Endodermal cell (in vitro differentiated cells): ENCODE results near the gene RNF2. TPM values are rescaled to one million over a fixed set of nuclear protein-coding genes. Genes with fewer than 3 reads are reported as not detected.

Source experiments
- DNase-seq: peaks from one replicate; pipeline ENCODE4 v3.0.0-alpha.2; 2017
- H3K27ac ChIP-seq: 2 replicates; pipeline ENCODE4 v1.5.1; 2013; ENCODE audit warnings: mild to moderate bottlenecking, low read depth, low read length, moderate library complexity
- H3K27me3 ChIP-seq: 2 replicates; pipeline ENCODE4 v1.6.1; 2013; ENCODE audit warnings: mild to moderate bottlenecking, low read length, moderate library complexity; ENCODE audit not compliant: insufficient read depth, control insufficient read depth, poor library complexity, severe bottlenecking
- H3K36me3 ChIP-seq: 2 replicates; pipeline ENCODE4 v1.7.0; 2013; ENCODE audit warnings: mild to moderate bottlenecking, low read length, moderate library complexity; ENCODE audit not compliant: control insufficient read depth, insufficient read depth
- H3K4me1 ChIP-seq: one replicate; pipeline ENCODE4 v1.7.0; 2013; ENCODE audit warnings: low read length; ENCODE audit not compliant: control insufficient read depth, insufficient read depth
- H3K4me3 ChIP-seq: 2 replicates; pipeline ENCODE4 v1.5.1; 2013; ENCODE audit warnings: mild to moderate bottlenecking, low read length, moderate library complexity
- H3K9ac ChIP-seq: 2 replicates; pipeline ENCODE4 v1.6.1; 2013; ENCODE audit warnings: mild to moderate bottlenecking, low read length, moderate library complexity; ENCODE audit not compliant: poor library complexity, severe bottlenecking; ENCODE audit errors: extremely low read depth
- H3K9me3 ChIP-seq: 2 replicates; pipeline ENCODE4 v1.6.1; 2013; ENCODE audit warnings: mild to moderate bottlenecking, low read length, moderate library complexity; ENCODE audit not compliant: control insufficient read depth
- H3K27ac Mint-ChIP-seq: 2 replicates; pipeline ENCODE4 v1.8.0; 2020; ENCODE audit warnings: mixed read lengths
- H3K27me3 Mint-ChIP-seq: 2 replicates; pipeline ENCODE4 v1.8.0; 2021; ENCODE audit warnings: mild to moderate bottlenecking, mixed read lengths; ENCODE audit not compliant: insufficient read depth
- H3K36me3 Mint-ChIP-seq: 2 replicates; pipeline ENCODE4 v1.8.0; 2020; ENCODE audit warnings: low read depth, mixed read lengths
- H3K4me1 Mint-ChIP-seq: 2 replicates; pipeline ENCODE4 v1.8.0; 2020; ENCODE audit warnings: mixed read lengths
- H3K4me3 Mint-ChIP-seq: 2 replicates; pipeline ENCODE4 v1.8.0; 2020; ENCODE audit warnings: mild to moderate bottlenecking, moderate library complexity, mixed read lengths
- H3K9me3 Mint-ChIP-seq: 2 replicates; pipeline ENCODE4 v1.8.0; 2020; ENCODE audit warnings: mild to moderate bottlenecking, mixed read lengths
- CTCF ChIP-seq: fragments of 200-600 bp; sonication (generic); conservative IDR thresholded peaks from 2 replicates; pipeline ENCODE4 v1.5.0; 2021; ENCODE audit warnings: antibody characterized with exemption, mild to moderate bottlenecking
- WGBS, 2 experiments: methylation state at CpG; one replicate each; pipeline versions ENCODE4 v1.1.5 to v1.1.7; 2013; ENCODE audit warnings: missing lambda C conversion rate in 2 of 2, mixed read lengths in 1 of 2; ENCODE audit not compliant: insufficient coverage in 1 of 2, insufficient read length in 1 of 2; 5-methylcytosine and 5-hydroxymethylcytosine counted together
- total RNA-seq, 2 donors: library from RNA; stranded (reverse); fragmentation: NEBNext Ultra II Directional in 1 of 2; extraction: Animal tissue kit (Norgen Biotek cat#: 25700) in 1 of 2; gene quantifications; 2 replicates in 1 of 2; 3 replicates in 1 of 2; pipeline ENCODE4 v1.2.1, GENCODE V29; 2021

RNF2 gene
- total RNA-seq, 2 donors from 2014 or later = 61.1 to 66.9 TPM

- H3K4me1 Mint-ChIP-seq = no peaks in the 10 kb centered on the region
- H3K4me1 ChIP-seq = no peaks in the 10 kb centered on the region
- no peak for TF ChIP-seq CTCF
- H3K4me3 Mint-ChIP-seq = no peak overlapping the region
- H3K27ac Mint-ChIP-seq = no peak overlapping the region
- H3K4me3 ChIP-seq = no peak overlapping the region
- no peaks in the 10 kb centered on the region for H3K36me3 Mint-ChIP-seq
- H3K9ac ChIP-seq = no peak overlapping the region
- peaks cover 8% of the 10 kb centered on the region for H3K27me3 Mint-ChIP-seq
- no peak overlapping the region for H3K27ac ChIP-seq
- peaks cover 7% of the 10 kb centered on the region for H3K27me3 ChIP-seq
- H3K36me3 ChIP-seq = no peaks in the 10 kb centered on the region
- no peaks in the 10 kb centered on the region for H3K9me3 ChIP-seq
- 95% methylated on average over 1 of the region's 1 CpG; no CpG with 5 or more reads in 1 of the 2 experiments for WGBS, 2 experiments
- no peak for DNase-seq
- no peaks in the 10 kb centered on the region for H3K9me3 Mint-ChIP-seq
Measured at GRCh38 chr1:185035258-185035657, 10.1 kb upstream of the RNF2 start.

GRCh38 chr1:185038813-185039376 lies 6.5 kb upstream of the RNF2 start:
- Mint-ChIP-seq H3K27me3 (peaks cover 17% of the 10 kb centered on the region), H3K9me3 (no peaks in the 10 kb centered on the region), H3K4me3 (no peak overlapping the region), H3K36me3 (no peaks in the 10 kb centered on the region), H3K4me1 (no peaks in the 10 kb centered on the region), H3K27ac (no peak overlapping the region)
- WGBS, 2 experiments = 92 to 95% methylated on average over 5 to 6 of the region's 7 CpGs
- H3K36me3 ChIP-seq = no peaks in the 10 kb centered on the region
- no peak for DNase-seq
- H3K27me3 ChIP-seq = peaks cover 7% of the 10 kb centered on the region
- no peak overlapping the region for H3K27ac ChIP-seq
- H3K4me1 ChIP-seq = no peaks in the 10 kb centered on the region
- no peaks in the 10 kb centered on the region for H3K9me3 ChIP-seq
- no peak overlapping the region for H3K4me3 ChIP-seq
- TF ChIP-seq CTCF = no peak
- H3K9ac ChIP-seq = no peak overlapping the region

DNA sequence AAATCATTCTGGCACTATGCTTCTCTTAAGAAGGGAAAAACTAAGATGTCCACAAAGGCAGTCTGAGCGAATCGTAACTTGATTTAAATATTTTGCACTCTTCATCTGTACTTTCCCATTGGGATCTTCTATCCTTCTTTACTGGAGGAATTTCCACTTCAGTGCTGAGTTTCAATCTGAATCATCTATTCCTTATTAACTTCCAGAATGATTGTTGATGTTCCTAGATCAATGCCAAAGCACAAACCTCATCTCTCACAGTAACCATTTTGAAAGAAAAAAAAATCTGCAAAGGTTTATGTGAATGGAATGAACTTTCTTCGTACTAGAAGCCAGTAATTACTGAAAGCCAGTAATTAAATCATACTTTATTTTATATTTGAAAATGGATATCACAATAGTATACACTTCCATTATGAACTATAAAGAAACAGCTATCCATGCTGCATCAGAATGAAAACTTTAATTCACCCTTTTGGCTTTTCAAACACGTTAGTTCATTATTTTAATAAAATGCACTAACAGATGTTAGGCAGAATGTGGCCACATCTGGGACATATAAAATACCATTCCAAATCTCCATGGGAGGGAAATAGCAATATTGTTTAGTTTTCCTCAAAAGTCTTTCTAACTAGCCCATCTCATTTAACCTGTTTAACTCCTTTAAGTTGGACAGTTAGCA lies 5.5 kb upstream of the RNF2 start:
- 88 to 92% methylated on average over 3 of the region's 4 CpGs for WGBS, 2 experiments
- TF ChIP-seq CTCF = no peak

More for the DNA sequence above, 5.5 kb upstream of the RNF2 start:
- no peak overlapping the region for H3K4me3 ChIP-seq
- no peak overlapping the region for H3K27ac ChIP-seq
- H3K9ac ChIP-seq = no peak overlapping the region
- no peak overlapping the region for H3K4me3 Mint-ChIP-seq
- no peaks in the 10 kb centered on the region for H3K4me1 ChIP-seq
- peaks cover 7% of the 10 kb centered on the region for H3K27me3 ChIP-seq
- H3K9me3 Mint-ChIP-seq = no peaks in the 10 kb centered on the region
- H3K36me3 Mint-ChIP-seq = no peaks in the 10 kb centered on the region
- H3K36me3 ChIP-seq = no peaks in the 10 kb centered on the region
- H3K4me1 Mint-ChIP-seq = no peaks in the 10 kb centered on the region
- DNase-seq = no peak
- no peak overlapping the region for H3K27ac Mint-ChIP-seq
- peaks cover 27% of the 10 kb centered on the region for H3K27me3 Mint-ChIP-seq
- H3K9me3 ChIP-seq = no peaks in the 10 kb centered on the region
